SK-N-SH (cell line): Measurements from ENCODE around the gene CFAP97. TPM values are rescaled to one million over a fixed set of nuclear protein-coding genes. Genes with fewer than 3 reads are reported as not detected.

ENCODE experiments used
- CTCF ChIA-PET: fragments of 300-600, 350-600 bp; formaldehyde crosslinking; extraction: SDS; loops from one replicate; lab custom pipeline; 2021; lab: Yijun Ruan, JAX
- POLR2A ChIA-PET: fragments of 350-600 bp; sonication (Branson Sonifier 250); formaldehyde crosslinking; extraction: SDS; loops from one replicate; lab custom pipeline; 2020; ENCODE audit warnings: antibody characterized with exemption, inconsistent platforms; lab: Yijun Ruan, JAX
- DNase-seq: peaks from one replicate; pipeline ENCODE4 v3.0.0; 2012
- H2AFZ ChIP-seq: fragments of 200-600 bp; sonication (generic); 2 replicates; pipeline ENCODE4 v1.8.1; 2016; ENCODE audit warnings: antibody characterized with exemption, mild to moderate bottlenecking, low read depth
- H3F3A ChIP-seq: fragments of 200-600 bp; sonication (generic); replicated peaks from 2 replicates; pipeline ENCODE3; 2016; ENCODE audit warnings: antibody characterized with exemption, mild to moderate bottlenecking; ENCODE audit not compliant: insufficient read depth
- H3K27ac ChIP-seq, 2 experiments: fragments of 200-500 bp in 1 of 2; fragments of 200-600 bp in 1 of 2; sonication (Bioruptor generic) in 1 of 2; sonication (generic), shearing (Covaris generic) in 1 of 2; 2 replicates each; pipeline versions ENCODE4 v1.5.1 to v1.6.1; 2014 to 2016; ENCODE audit warnings: low read depth in 2 of 2, inconsistent platforms in 1 of 2, low read length in 1 of 2, mild to moderate bottlenecking in 1 of 2, mixed read lengths in 1 of 2
- H3K27me3 ChIP-seq: fragments of 200-600 bp; sonication (generic), shearing (Covaris generic); 2 replicates; pipeline ENCODE4 v1.6.1; 2016; ENCODE audit warnings: mixed run types; ENCODE audit not compliant: insufficient read depth
- H3K36me3 ChIP-seq, 2 experiments: fragments of 200-500 bp in 1 of 2; fragments of 200-600 bp in 1 of 2; sonication (Bioruptor generic) in 1 of 2; sonication (generic) in 1 of 2; replicated peaks in 1 of 2; 2 replicates each; pipeline versions ENCODE3 to v1.5.1; 2014 to 2016; ENCODE audit warnings: low read length in 1 of 2, mild to moderate bottlenecking in 1 of 2; ENCODE audit not compliant: insufficient read depth in 2 of 2, control insufficient read depth in 1 of 2
- H3K4me1 ChIP-seq, 2 experiments: fragments of 200-500 bp in 1 of 2; fragments of 200-600 bp in 1 of 2; sonication (Bioruptor generic) in 1 of 2; sonication (generic), shearing (Covaris generic) in 1 of 2; 2 replicates each; pipeline versions ENCODE4 v1.5.1 to v1.6.1; 2014 to 2016; ENCODE audit warnings: low read depth in 1 of 2, low read length in 1 of 2, mixed run types in 1 of 2; ENCODE audit not compliant: insufficient read depth in 2 of 2, control insufficient read depth in 1 of 2
- H3K4me2 ChIP-seq: fragments of 200-600 bp; sonication (generic), shearing (Covaris generic); 2 replicates; pipeline ENCODE4 v1.6.1; 2017; ENCODE audit warnings: mixed run types
- H3K4me3 ChIP-seq, 2 experiments: fragments of 200-500 bp in 1 of 2; fragments of 200-600 bp in 1 of 2; sonication (Bioruptor generic) in 1 of 2; sonication (generic), shearing (Covaris generic) in 1 of 2; 2 replicates each; pipeline versions ENCODE4 v1.5.1 to v1.8.1; 2014 to 2016; ENCODE audit warnings: low read depth in 2 of 2, inconsistent platforms in 1 of 2, low read length in 1 of 2, mild to moderate bottlenecking in 1 of 2, mixed read lengths in 1 of 2, moderate library complexity in 1 of 2
- H3K79me2 ChIP-seq: fragments of 200-600 bp; sonication (generic); 2 replicates; pipeline ENCODE4 v1.8.1; 2017; ENCODE audit warnings: mild to moderate bottlenecking; ENCODE audit not compliant: insufficient read depth
- H3K9ac ChIP-seq: fragments of 200-600 bp; sonication (generic); 2 replicates; pipeline ENCODE4 v1.6.1; 2017; ENCODE audit warnings: mixed run types
- H3K9me2 ChIP-seq: fragments of 200-600 bp; sonication (generic); 2 replicates; pipeline ENCODE4 v1.6.1; 2017; ENCODE audit warnings: mixed run types
- H3K9me3 ChIP-seq: fragments of 200-600 bp; sonication (generic); 2 replicates; pipeline ENCODE4 v1.6.1; 2017; ENCODE audit warnings: mixed run types, mild to moderate bottlenecking, moderate library complexity
- H4K20me1 ChIP-seq: fragments of 200-600 bp; sonication (generic); 2 replicates; pipeline ENCODE4 v1.6.1; 2017; ENCODE audit warnings: mild to moderate bottlenecking, mixed run types; ENCODE audit not compliant: insufficient read depth
- ELF1 ChIP-seq: IDR thresholded peaks from 2 replicates; pipeline ENCODE4 v1.4.0; 2012
- FOSL2 ChIP-seq: IDR thresholded peaks from 2 replicates; pipeline ENCODE4 v1.4.0; 2012; ENCODE audit warnings: low read depth, mild to moderate bottlenecking, moderate library complexity, borderline replicate concordance
- GABPA ChIP-seq: IDR thresholded peaks from 2 replicates; pipeline ENCODE4 v1.4.0; 2012; ENCODE audit warnings: low read depth, mild to moderate bottlenecking
- JUND ChIP-seq: IDR thresholded peaks from 2 replicates; pipeline ENCODE4 v1.4.0; 2012
- MEF2A ChIP-seq: IDR thresholded peaks from 2 replicates; pipeline ENCODE4 v1.4.0; 2012; ENCODE audit warnings: low read depth, borderline replicate concordance
- MXI1 ChIP-seq: IDR thresholded peaks from 2 replicates; pipeline ENCODE4 v1.6.1; 2012; ENCODE audit warnings: mild to moderate bottlenecking, low read depth, low read length, improper control_type of control experiment
- RFX5 ChIP-seq: IDR thresholded peaks from 2 replicates; pipeline ENCODE4 v1.6.1; 2012; ENCODE audit warnings: mild to moderate bottlenecking, improper control_type of control experiment, low read length
- TCF12 ChIP-seq: IDR thresholded peaks from 2 replicates; pipeline ENCODE4 v1.4.0; 2012
- WGBS: methylation state at CpG from one replicate; pipeline ENCODE4 v1.1.6; 2017; ENCODE audit warnings: low lambda C conversion rate; 5-methylcytosine and 5-hydroxymethylcytosine counted together
- polyA plus RNA-seq, 3 experiments: library from polyadenylated mRNA; depleted of rRNA; stranded (reverse); fragments of >200 nt; gene quantifications; 2 replicates each; pipeline ENCODE4 v1.2.3, GENCODE V29; 2012
- TF ChIP-seq, protein P1 (sequence below): fragments of 200-600 bp; sonication (generic); IDR thresholded peaks from 2 replicates; pipeline ENCODE4 v1.6.1; 2017; ENCODE audit warnings: antibody characterized with exemption, mild to moderate bottlenecking, moderate library complexity
- TF ChIP-seq, protein P2 (sequence below): IDR thresholded peaks from 2 replicates; pipeline ENCODE4 v1.4.0; 2012; ENCODE audit warnings: low read depth, borderline replicate concordance
- TF ChIP-seq, protein P3 (sequence below): IDR thresholded peaks from 2 replicates; pipeline ENCODE4 v1.4.0; 2012; ENCODE audit warnings: low read depth
- TF ChIP-seq, protein P4 (sequence below): fragments of 150-350 bp; IDR thresholded peaks from 2 replicates; pipeline ENCODE4 v1.6.1; 2017; ENCODE audit warnings: antibody characterized with exemption, low read length, low read depth, borderline replicate concordance

CFAP97 gene
- polyA plus RNA-seq, 1 of the 3 experiments (the other 2 are of a cell fraction) = 10.6 TPM

DNA sequence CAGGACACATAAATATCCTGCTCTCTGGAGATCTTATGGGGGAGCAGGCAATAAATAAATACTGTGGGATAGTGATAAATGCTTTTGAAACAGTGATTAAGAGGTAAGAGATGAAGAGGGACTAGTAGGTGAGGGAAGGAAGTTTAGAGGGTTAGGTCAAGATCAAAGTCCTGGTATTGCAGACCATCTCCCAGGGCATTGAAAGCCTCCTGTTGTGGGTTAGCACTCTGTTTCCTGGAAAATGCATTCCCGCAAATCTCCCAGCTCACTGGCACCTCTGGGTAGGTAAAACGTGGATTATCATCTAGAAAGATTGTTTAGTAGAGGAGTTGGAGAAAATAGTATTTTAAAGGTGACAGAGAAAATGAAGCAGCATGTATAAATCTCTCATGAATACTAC is 7.8 kb upstream of the CFAP97 start:
- peak overlapping the region; percentile 76 for H3K9ac ChIP-seq
- H3K79me2 ChIP-seq = peaks cover 68% of the 10 kb centered on the region

More for the DNA sequence above, 7.8 kb upstream of the CFAP97 start:
- DNase-seq = no peak
- Histone ChIP-seq H2AFZ (no peak overlapping the region), H3K9me3 (no peaks in the 10 kb centered on the region), H3K4me1 (peaks cover 8 to 14% of the 10 kb centered on the region in 2 experiments; a peak in 3 of 4 replicates), H3F3A (no peaks in the 10 kb centered on the region), H3K4me2 (peak overlapping the region; percentile 77), H3K9me2 (no peaks in the 10 kb centered on the region), H3K36me3 (no peaks in the 10 kb centered on the region), H3K4me3 (peak overlapping the region; percentile 78 to 85; a peak in 3 of 4 replicates), H4K20me1 (peaks cover 27% of the 10 kb centered on the region), H3K27ac (peak overlapping the region in 1 of 2 experiments; percentile 71; a peak in 1 of 4 replicates), H3K27me3 (no peaks in the 10 kb centered on the region)
- 72% methylated on average over 2 of the region's 2 CpGs for WGBS
- ChIA-PET CTCF (interaction anchor here (0.9 to 3.1 kb wide), 2 partner anchors 9 to 14 kb away, joined by 3 to 7 read pairs; no protein-coding TSS in a partner anchor), POLR2A (no interaction called here)
- no peak for TF ChIP-seq FOSL2
- TF ChIP-seq, protein P1, sequence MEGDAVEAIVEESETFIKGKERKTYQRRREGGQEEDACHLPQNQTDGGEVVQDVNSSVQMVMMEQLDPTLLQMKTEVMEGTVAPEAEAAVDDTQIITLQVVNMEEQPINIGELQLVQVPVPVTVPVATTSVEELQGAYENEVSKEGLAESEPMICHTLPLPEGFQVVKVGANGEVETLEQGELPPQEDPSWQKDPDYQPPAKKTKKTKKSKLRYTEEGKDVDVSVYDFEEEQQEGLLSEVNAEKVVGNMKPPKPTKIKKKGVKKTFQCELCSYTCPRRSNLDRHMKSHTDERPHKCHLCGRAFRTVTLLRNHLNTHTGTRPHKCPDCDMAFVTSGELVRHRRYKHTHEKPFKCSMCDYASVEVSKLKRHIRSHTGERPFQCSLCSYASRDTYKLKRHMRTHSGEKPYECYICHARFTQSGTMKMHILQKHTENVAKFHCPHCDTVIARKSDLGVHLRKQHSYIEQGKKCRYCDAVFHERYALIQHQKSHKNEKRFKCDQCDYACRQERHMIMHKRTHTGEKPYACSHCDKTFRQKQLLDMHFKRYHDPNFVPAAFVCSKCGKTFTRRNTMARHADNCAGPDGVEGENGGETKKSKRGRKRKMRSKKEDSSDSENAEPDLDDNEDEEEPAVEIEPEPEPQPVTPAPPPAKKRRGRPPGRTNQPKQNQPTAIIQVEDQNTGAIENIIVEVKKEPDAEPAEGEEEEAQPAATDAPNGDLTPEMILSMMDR = no peak
- TF ChIP-seq MXI1 = no peak
- no peak for TF ChIP-seq GABPA
- TF ChIP-seq, protein P2, sequence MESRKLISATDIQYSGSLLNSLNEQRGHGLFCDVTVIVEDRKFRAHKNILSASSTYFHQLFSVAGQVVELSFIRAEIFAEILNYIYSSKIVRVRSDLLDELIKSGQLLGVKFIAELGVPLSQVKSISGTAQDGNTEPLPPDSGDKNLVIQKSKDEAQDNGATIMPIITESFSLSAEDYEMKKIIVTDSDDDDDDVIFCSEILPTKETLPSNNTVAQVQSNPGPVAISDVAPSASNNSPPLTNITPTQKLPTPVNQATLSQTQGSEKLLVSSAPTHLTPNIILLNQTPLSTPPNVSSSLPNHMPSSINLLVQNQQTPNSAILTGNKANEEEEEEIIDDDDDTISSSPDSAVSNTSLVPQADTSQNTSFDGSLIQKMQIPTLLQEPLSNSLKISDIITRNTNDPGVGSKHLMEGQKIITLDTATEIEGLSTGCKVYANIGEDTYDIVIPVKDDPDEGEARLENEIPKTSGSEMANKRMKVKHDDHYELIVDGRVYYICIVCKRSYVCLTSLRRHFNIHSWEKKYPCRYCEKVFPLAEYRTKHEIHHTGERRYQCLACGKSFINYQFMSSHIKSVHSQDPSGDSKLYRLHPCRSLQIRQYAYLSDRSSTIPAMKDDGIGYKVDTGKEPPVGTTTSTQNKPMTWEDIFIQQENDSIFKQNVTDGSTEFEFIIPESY = no peak
- TF ChIP-seq ELF1 = no peak
- TF ChIP-seq, protein P3, sequence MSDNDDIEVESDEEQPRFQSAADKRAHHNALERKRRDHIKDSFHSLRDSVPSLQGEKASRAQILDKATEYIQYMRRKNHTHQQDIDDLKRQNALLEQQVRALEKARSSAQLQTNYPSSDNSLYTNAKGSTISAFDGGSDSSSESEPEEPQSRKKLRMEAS = no peak
- TF ChIP-seq RFX5 = no peak
- TF ChIP-seq, protein P4, sequence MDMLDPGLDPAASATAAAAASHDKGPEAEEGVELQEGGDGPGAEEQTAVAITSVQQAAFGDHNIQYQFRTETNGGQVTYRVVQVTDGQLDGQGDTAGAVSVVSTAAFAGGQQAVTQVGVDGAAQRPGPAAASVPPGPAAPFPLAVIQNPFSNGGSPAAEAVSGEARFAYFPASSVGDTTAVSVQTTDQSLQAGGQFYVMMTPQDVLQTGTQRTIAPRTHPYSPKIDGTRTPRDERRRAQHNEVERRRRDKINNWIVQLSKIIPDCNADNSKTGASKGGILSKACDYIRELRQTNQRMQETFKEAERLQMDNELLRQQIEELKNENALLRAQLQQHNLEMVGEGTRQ = no peak
- TF ChIP-seq TCF12 = no peak
- TF ChIP-seq MEF2A = no peak
- no peak for TF ChIP-seq JUND
